Measurements from ENCODE around the gene RAB3IL1.

DNA sequence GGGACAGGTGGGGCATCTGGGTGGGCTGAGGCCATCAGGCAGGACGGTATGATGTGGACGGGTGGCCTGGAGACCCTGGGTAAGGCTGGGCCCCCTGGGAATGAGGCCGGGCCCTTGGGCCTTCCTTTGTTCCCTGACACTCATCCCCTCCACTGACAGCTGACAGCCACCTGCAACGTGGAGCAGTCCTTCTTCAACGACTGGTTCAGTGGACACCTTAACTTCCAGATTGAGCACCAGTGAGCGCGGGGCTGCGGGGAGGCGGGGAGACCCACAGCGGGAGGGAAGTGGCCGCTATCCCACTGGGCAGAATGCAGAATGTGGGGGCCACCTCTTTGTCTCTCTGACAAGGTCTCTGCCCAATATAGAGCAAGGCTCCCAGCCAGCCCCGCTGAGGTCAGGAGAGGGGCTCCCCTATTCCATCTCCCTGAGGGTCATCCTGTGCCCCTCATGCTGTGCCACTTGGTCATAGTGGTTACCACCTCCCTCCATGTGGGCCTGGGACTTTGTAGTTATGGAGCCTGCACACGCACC lies 53.8 kb downstream of the RAB3IL1 start:
- no peak for TF ChIP-seq POLR2A (IDR thresholded peaks at IDR 0.05)
- TF ChIP-seq, protein P1, sequence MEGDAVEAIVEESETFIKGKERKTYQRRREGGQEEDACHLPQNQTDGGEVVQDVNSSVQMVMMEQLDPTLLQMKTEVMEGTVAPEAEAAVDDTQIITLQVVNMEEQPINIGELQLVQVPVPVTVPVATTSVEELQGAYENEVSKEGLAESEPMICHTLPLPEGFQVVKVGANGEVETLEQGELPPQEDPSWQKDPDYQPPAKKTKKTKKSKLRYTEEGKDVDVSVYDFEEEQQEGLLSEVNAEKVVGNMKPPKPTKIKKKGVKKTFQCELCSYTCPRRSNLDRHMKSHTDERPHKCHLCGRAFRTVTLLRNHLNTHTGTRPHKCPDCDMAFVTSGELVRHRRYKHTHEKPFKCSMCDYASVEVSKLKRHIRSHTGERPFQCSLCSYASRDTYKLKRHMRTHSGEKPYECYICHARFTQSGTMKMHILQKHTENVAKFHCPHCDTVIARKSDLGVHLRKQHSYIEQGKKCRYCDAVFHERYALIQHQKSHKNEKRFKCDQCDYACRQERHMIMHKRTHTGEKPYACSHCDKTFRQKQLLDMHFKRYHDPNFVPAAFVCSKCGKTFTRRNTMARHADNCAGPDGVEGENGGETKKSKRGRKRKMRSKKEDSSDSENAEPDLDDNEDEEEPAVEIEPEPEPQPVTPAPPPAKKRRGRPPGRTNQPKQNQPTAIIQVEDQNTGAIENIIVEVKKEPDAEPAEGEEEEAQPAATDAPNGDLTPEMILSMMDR (IDR thresholded peaks at IDR 0.05), result no peak

Measured in heart left ventricle (tissue), 13 donors.